ENCODE results near the gene DKKL1.
"Not testable (repeated sequence)": the region's sequence is repeated elsewhere in the genome, so short reads cannot be mapped to it uniquely, and the experiment has no call there.

The DKKL1 gene

DNA sequence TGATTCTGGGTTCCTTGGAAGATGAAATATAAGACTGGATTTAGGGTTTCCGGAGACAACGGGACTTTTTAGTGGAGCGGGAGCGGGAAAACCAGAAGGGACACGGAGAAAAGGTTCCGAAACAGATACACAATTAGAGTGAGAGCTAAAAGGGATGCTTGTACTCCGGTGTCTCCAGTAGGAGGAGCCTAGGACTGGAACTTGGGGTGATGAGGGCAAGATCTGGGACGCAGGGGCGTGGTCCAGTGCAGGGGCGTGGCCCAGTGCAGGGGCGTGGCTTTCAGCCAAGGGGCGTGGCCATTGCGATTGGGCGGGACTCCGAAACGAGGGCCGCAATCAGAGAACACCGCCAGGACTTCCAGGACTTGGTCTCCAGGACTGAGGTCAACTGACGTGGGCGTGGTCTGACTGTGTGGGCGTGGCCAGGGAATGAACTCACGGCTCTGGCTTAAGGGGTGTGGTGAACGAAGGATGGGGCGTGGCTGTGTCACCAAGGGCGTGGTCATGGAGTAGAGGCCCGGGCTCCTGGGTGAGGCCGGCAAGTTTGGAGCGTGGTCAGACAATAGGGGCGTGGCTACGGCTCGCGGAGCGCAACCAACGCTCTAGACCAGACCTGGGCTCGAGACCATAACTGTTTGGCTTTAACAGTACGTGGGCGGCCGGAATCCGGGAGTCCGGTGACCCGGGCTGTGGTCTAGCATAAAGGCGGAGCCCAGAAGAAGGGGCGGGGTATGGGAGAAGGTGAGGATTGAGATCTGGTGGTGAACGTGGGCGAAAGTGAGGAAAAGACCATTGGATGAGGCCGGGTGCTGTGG is at the start of gene DKKL1:
Gene DKKL1 (plus strand): TSS at position 610 of the 815 bp plus-strand sequence. CDS start 122 bp downstream, at position 732.
- DNase-seq (ENCODE audit: low read depth in 2 of 2) = peak; percentile 68 to 75

DNA sequence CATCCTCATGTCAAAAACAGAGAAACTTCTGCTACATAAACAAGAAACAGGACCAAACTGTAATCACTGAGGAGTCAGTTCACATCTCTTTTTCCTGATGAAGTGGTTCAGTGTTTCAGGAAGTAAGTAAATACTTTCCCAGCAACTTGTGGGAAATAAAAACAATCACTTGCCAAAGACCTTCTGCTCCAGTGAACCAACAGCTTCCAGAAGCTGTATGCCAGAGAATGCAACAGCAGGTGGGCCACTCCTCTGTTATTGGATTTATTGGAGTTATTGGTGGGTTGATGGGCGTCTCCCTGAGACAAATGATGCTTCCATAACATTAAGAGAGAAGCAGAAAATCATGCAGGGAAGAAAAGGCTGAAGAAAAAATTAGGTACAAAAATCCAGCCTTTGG is 48.6 kb upstream of the DKKL1 start:
- DNase-seq (ENCODE audit: low read depth in 2 of 2) = no peak

DNA sequence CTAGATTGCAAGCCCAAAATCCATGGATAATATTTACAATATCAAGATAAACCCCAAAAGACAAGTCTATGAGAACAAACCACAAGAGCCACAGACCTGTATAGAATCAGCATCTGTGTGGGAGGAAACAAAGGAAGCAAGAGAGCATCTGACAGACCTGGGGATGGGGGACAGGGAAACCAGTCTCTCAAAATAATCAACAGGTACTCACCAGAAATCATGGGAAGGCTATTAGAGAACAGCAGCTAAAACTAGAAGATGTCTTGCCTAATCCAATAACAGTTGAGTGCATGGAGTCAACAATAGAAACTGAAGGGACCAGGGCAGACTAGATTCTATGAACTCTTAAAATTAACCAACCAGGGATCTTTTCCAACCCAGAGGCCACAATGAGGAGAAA is 47.4 kb upstream of the DKKL1 start:
- no peak for DNase-seq (ENCODE audit: low read depth in 2 of 2)

DNA sequence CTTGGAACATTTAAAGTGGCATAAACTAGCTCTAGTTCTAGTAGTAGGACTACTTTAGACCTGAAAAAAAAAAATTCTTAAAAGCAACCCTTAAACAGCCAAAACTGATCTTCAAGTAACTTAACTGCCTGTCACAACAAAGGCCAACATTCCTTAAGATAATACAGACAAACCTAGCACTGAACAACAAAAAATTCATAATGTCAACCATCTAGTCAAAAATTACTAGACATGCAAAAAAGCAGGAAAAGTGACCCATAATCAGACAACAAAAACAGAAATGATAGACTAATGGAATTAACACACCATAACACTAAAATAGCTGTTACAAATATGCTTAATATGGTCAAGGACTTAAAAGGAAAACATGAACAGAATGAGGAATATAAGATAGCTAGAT is 45.4 kb upstream of the DKKL1 start:
- DNase-seq (ENCODE audit: low read depth in 2 of 2) = no peak

DNA sequence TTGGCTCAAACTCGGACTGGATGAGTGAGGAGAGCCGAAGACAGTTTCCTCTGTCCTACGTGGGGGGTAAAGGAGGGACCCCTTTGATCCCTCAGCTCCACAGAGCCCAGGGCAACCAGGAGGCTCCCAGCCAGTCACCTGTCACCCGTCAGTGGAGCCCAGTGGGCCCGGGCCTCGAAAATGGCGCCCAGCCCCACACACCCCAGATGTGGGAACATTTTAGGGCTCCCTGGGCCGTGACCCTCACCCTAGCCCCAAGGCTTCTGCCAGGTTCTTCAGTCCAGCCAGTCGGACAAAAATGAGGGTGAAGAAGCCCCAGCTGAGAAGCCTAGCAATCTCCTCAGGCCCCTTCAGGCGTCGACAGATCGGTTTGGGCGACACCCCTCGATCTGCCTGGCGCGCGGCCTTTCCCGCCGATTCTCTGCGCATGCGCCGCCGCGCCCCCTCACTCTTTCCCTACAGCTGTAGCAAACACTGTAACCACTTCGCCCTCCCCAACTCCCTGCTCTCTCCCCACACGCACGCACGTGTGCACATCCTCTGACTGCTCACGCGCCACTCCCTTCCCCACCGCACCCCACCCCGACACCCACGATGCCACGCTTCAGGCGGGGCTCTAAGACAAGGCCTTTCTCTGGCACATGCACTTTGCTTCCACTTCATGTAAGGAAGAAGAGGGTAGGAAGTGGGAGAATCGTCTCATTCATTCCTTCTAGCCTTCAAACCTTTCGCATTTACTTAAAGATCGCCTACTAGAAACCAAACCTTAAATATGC is 38.7 kb upstream of the DKKL1 start, which contains the start of gene SLC6A16:
Gene SLC6A16 (minus strand): TSS at position 391 of the 776 bp plus-strand sequence. CDS start 13,844 bp downstream, outside the sequence.
- no peak for DNase-seq (ENCODE audit: low read depth in 2 of 2)

DNA sequence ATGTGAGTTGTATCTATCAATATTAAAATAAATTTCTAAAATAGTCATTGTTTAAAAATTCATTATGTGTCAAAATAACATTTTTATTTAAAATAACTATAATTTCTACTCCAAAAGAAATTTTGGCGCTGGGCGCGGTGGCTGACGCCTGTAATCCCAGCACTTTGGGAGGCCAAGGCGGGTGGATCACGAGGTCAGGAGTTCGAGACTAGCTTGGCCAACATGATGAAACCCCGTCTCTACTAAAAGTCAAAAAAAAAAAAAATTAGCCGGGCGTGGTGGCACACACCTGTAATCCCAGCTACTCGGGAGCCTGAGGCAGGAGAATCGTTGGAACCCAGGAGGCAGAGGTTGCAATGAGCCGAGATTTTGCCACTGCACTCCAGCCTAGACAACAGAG is 37.9 kb upstream of the DKKL1 start:
- DNase-seq (ENCODE audit: low read depth in 2 of 2) = not testable (repeated sequence)

DNA sequence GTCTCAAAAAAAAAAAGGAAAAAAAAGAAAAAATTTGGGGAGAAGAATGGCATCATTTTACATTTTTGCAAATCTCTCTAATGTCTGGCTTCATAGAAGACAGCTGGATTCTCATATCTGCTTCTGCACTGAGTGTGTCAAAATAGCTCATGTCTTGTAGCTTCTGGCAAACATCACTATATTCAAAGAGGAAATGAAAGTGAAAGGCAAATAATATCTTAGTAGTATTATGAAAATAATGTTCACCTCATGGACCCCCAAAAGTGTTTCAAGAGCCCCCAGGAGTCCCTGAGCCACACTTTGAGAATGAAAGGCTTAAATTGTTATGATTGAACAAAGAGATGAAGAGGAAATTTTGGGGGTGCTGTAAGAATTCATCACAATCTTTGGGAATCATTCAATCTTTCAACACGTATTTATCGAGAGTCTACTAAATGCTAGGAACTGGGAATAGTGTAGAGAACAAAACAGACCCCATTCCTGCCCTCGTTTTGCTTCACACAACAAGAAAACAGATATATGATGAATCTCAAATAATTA is 37.4 kb upstream of the DKKL1 start:
- DNase-seq (ENCODE audit: low read depth in 2 of 2) = no peak

DNA sequence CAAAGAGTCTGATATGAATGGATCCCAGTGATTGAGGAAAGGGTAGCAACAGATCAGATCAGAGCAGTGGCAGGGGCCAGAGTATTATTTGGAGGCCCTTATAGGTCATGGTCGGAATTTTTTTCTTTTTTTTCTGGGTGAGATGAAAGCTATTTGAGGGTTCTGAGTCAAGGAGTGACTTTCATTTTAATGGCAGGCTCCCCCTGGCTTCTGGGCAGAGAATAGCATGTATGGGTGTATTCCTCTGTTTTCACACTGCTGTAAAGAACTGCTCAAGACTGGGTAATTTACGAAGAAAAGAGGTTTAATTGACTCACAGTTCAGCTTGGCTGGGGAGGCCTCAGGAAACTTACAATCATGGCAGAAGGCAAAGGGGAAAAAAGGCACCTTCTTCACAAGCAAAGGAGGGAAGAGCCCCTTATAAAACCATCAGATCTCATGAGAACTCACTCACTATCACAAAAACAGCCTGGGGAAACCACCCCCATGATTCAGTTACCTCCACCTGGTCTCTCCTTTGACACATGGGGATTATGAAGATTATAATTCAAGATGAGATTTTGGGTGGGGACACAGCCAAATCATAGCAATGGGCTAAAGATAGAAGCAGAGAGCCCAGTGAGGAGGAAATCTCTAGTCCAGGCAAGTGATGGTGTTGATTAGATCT is 35.7 kb upstream of the DKKL1 start:
- no peak for DNase-seq (ENCODE audit: low read depth in 2 of 2)

DNA sequence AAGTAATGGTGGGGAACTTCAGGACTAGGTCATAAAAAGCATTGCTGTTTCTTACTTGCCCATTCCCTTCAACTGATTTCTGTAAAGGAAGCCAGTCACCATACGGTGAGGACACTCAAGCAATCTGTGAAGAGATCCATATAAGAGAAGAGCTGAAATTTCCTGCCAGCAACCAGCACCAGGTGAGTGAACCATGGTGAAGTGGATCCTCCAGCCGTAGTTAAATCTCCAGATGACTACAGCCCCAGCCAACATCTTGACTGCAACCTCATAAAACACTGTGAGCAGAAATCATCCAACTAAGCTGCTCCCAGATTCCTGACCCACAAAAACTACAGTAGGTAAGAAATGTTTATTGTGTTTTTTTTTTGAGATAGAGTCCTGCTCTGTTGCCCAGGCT is 34.9 kb upstream of the DKKL1 start:
- no peak for DNase-seq (ENCODE audit: low read depth in 2 of 2)

DNA sequence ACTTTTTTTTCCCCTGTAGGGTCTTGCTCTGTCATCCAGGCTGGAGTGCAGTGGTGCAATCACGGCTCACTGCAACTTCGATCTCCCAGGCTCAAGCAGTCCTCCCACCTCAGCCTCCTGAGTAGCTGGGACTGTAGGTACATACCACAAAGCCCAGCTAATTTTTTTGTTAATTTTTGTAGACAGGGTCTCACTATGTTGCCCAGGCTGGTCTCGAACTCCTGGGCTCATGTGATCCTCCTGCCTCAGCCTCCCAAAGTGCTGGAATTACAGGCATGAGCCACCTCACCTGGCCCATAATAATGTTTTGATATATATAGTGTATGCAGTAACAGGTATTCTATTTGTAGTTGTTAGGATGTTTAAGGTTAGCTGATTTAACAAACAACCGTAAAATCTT is 32.5 kb upstream of the DKKL1 start:
- DNase-seq (ENCODE audit: low read depth in 2 of 2) = not testable (repeated sequence)

DNA sequence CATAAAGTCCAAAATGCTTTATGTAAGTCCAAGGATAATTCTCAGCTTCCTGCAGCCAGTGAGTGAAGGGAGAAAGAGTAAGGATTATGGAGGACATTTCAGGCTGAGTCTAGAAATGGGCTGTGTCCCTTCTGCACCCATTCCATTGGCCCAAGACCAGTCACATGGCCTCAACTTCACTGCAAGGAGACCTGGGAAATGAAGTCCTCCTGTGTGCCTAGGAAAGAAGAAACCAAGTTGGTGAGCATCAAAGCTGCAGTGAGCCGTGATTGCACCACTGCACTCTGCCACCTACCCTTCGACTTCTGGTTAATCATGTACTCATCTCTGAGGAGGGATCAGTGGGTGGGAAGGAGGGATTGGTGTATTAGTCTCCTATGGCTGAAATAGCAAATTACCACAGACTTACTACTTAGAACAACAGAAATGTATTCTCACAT is 32.0 kb upstream of the DKKL1 start:
- DNase-seq (ENCODE audit: low read depth in 2 of 2) = peak; percentile 32 to 52

DNA sequence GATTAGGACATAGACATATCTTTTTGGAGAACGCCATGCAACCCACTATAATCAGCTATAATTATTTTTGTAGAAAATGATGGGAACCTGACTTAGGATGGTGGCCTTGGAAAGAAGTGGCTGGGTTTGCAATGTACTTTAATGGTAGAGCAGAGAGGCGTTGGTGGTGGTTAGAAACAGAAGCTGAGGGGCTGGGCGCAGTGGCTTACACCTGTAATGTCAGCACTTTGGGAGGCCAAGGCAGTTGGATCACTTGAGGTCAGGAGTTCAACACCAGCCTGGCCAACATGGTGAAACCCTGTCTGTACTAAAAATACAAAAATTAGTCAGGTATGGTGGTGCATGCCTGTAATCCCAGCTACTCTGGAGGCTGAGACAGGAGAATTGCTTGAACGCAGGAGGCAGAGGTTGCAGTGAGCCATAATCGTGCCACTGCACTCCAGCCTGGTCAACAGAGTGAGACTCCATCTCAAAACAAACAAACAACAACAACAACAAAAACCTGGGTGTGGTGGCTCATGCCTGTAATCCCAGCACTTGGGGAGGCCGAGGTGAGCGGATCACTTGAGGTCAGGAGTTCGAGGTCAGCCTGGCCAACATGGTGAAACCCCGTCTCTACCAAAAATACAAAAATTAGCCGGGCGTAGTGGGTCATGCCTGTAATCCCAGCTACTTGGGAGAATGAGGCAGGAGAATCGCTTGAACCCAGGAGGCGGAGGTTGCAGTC is 30.8 kb upstream of the DKKL1 start:
- not testable (repeated sequence) for DNase-seq (ENCODE audit: low read depth in 2 of 2)

DNA sequence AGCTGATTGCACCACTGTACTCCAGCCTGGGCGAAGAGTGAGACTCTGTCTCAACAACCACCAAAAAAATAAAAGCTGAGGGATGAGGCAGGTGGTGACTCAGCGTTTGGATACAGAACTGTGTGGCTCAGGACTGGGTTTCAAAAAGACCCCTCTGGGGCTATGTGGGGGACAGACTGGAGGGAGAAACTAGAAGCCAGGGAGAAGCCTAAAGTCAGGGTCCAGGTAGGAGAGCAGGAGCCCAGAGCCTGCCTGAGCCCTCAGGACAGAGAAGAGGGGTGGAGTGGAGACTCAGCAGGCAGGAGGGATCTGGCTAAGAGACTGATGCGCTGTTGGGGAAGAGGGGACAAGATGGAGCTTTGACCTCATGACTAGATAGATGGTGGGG is 30.3 kb upstream of the DKKL1 start:
- DNase-seq (ENCODE audit: low read depth in 2 of 2) = no peak

DNA sequence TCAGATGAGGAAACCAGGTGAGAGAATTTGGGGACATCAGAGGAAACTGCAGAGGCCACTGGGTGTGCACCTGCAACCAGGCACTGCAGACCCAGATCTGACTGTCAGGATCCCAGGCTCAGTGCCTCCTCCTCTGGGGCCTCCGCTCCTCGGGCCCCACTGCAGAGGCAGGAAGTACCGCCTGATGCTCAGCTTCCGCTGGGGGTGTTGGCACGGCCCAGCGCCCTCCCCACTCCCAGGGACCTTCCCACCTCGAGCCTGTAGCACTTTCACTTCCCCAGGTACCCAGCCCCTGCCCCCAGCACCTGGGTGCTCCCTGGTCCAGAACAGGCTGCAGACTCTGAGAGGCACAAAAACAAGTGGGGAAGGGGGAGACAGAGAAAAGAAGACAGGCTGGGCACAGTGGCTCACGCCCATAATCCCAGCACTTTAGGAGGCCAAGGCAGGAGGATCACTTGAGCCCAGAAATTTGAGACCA is 29.8 kb upstream of the DKKL1 start:
- peak; percentile 50 to 53 for DNase-seq (ENCODE audit: low read depth in 2 of 2)

DNA sequence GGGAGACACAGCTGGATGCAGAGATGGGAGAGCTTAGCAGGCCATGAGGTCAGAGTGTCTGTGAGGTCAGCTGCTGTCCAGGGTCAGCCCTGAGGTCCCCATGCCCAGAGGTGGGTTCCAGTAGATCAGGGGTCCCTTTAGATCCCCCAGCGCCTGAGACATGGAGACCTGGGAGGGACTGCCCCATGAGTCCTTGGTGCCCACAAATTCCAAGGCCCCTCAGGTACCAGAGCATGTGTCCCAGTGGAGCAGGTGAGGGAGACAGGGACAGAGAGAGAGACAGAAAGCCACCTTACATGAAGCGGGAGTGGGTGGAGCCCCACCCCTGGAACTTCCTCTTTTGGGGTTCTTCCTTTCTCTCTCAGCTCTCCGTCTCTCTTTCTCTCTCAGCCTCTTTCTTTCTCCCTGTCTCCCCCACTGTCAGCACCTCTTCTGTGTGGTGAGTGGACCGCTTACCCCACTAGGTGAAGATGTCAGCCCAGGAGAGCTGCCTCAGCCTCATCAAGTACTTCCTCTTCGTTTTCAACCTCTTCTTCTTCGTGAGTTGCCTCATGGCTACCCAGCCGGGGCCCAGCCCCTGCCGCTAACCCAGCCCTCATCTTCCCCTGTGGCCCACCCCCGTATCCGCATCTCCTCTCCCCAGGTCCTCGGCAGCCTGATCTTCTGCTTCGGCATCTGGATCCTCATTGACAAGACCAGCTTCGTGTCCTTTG is 28.4 kb upstream of the DKKL1 start, which contains the start of gene CD37:
Gene CD37 (plus strand): TSS at position 336 of the 713 bp plus-strand sequence. CDS start 135 bp downstream, at position 471.
- no peak for DNase-seq (ENCODE audit: low read depth in 2 of 2)

DNA sequence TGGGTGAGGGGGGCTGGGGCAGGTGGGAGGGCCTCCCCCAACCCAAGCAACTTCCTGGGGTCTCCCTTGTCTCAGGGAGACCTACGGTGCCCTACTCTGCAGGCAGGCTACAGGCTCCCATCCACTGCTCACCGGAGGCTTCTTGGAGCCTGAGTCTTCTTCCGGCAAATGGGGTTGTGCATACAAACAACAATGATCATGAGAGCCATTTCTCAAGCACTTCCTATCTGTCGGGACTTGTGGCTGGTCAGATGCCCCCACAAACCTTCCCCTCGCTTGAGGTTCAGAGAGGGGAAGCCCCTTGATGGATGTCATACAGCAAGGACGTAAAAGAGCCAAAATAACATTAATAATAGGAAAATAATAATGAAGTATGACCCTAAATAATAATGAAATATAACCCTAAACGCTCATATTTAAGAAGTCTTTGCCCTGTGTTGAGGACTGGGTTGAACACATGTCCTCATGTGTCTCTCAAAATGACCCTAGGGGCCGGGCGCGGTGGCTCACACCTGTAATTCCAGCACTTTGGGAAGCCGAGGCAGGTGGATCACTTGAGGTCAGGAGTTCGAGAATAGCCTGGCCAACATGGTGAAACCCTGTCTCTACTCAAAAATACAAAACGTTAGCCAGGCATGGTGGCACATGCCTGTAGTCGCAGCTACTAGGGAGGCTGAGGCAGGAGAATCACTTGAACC is 27.7 kb upstream of the DKKL1 start:
- DNase-seq (ENCODE audit: low read depth in 2 of 2) = no peak

DNA sequence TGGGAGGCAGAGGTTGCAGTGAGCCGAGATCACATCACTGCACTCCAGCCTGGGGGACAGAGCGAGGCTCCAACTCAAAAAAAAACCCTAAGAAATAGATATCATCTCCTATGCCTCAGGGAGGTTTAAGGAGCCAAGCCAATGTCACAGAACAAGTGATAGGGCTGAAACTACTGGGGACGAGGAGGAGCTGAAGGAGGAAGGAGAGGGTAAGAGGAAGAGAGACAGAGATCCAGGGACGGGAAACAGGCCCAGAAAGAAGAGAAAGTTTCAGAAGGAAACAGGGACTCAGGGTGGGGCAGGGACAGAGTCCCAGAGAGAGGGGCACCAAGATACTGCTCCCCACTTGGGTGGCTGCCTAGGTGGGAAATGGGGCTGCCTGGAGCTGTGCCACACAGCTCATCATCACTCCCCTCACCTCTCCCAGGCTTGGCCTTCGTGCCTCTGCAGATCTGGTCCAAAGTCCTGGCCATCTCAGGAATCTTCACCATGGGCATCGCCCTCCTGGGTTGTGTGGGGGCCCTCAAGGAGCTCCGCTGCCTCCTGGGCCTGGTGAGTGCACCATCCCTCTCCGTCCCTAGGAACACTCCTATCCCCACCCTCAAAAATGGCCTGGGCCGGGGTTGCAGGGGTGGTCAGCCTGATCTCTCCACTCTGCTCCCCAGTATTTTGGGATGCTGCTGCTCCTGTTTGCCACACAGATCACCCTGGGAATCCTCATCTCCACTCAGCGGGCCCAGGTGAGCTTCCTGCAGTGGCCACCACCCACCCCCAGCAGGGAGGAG is 27.0 kb upstream of the DKKL1 start:
- no peak for DNase-seq (ENCODE audit: low read depth in 2 of 2)

DNA sequence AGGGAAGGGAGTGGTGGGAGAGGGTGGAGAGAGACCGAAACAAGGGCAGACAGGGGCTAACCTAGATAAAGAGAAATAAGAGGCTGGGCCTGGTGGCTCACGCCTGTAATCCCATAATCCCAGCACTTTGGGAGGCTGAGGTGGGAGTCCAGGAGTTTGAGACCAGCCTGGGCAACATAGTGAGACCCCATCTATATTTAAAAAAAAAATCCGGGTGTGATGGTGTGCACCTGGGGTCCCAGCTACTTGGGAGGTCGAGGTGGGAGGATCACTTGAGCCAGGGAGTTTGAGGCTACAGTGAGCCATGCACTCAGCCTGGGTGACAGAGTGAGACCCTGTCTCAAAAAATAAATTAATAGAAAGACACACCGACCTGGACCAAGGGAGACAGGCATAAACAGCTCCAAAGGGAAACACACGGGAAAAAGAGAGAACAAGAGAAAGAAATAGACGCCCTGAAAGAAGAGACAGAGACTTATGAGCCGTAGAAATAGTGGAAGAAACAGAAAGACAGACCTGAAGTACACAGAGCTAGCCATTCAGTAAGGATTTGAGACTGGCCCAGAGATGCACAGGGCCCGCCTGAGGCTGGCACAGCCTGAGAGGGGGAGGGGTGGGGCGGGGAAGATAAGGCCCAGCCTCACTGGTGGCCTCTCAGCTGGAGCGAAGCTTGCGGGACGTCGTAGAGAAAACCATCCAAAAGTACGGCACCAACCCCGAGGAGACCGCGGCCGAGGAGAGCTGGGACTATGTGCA is 26.2 kb upstream of the DKKL1 start:
- no peak for DNase-seq (ENCODE audit: low read depth in 2 of 2)

All from stimulated activated CD8-positive, alpha-beta memory T cell treated with anti-CD3 and anti-CD28 coated beads, Interleukin-15, amount 100 ng/mL, for 48 hours (primary cell).